ENCODE data around the gene FBLN2.

The FBLN2 gene

DNA sequence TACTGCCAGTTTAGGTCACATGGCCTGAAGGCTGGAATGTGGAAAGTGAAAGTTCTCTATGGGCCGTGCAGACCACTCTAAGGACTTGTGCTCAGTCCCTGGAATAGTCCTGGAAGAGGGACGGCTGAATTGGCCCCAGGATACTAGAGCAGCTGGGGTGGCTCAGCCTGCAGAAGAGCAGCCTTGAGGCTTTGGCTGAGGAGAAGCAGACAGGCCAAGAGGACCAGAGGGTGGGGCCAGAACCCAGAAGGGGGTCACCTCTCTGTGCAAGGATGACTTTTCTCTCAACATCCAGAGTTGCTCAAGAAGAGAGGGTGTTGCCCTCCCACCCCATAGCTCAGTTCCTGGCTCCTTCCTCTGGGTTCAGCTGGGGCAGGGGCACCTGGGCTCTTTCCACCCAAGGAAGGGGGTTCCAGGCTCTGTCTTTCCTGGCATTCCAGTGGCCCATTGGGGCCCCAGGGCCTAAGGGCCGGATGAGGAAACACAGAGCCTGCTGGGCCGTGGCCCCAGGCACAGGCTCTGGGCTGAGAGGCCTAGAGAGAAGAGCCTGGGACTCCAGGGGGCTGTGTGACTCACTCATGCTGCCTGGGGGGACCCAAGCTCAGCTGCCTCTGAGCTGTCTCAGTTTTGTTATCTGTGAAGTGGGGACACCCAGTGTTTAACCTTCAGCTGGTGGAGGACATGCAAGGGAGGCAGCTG lies 8.5 kb upstream of the FBLN2 start:
- no peak overlapping the region for H3K4me3 ChIP-seq (ENCODE audit: low read length)
- H3K27me3 ChIP-seq (ENCODE audit: insufficient read depth, low read length): peaks cover 6% of the 10 kb centered on the region
- no peaks in the 10 kb centered on the region for H3K4me1 ChIP-seq (ENCODE audit: insufficient read depth, low read length)
- no peaks in the 10 kb centered on the region for H3K9me3 ChIP-seq (ENCODE audit: low read length)
- no peak overlapping the region for H2AFZ ChIP-seq (ENCODE audit: low read depth, low read length)
- H3K36me3 ChIP-seq (ENCODE audit: insufficient read depth, low read length): no peaks in the 10 kb centered on the region

DNA sequence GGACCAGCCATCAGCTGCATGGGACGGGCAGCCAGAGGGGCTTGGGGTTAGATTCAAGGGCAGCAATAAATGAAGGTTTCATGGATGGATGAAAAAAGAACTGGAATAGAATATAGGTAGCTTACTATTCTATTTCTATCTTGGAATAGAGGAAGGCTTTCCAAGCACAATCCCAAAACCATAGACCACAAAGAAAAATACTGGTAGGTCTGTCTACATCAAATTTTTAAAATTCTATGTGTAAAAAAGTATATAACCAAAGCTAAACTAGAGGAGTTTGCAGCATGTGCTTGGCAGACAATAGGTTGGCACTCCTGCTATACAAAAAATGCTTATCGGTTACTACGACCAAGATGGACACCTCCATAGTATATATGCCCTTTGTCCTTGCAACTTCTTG lies 7.2 kb upstream of the FBLN2 start:
- no peak overlapping the region for H2AFZ ChIP-seq (ENCODE audit: low read depth, low read length)
- no peaks in the 10 kb centered on the region for H3K36me3 ChIP-seq (ENCODE audit: insufficient read depth, low read length)
- peaks cover 13% of the 10 kb centered on the region for H3K27me3 ChIP-seq (ENCODE audit: insufficient read depth, low read length)
- no peaks in the 10 kb centered on the region for H3K9me3 ChIP-seq (ENCODE audit: low read length)
- no peak overlapping the region for H3K4me3 ChIP-seq (ENCODE audit: low read length)
- H3K4me1 ChIP-seq (ENCODE audit: insufficient read depth, low read length): no peaks in the 10 kb centered on the region

DNA sequence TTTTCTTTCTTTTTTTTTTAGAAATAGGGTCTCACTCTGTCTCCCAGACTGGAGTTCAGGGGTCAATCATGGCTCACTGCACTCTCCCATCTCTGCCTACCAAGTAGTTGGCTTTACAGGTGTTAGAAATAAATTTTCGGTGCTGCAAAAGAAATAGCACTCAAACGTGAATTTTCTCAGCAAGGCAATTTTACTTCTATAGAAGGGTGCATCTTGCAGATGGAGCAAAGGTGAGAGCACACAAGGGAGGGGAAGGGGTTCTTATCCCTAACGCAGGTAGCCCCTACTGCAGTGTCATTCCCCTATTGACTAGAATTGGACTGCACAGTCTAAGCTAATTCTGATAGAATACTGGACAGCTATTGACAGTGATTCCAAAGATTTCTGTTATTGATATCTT lies 6.8 kb upstream of the FBLN2 start:
- H2AFZ ChIP-seq (ENCODE audit: low read depth, low read length): no peak overlapping the region
- no peaks in the 10 kb centered on the region for H3K36me3 ChIP-seq (ENCODE audit: insufficient read depth, low read length)
- no peaks in the 10 kb centered on the region for H3K4me1 ChIP-seq (ENCODE audit: insufficient read depth, low read length)
- H3K9me3 ChIP-seq (ENCODE audit: low read length): no peaks in the 10 kb centered on the region
- H3K4me3 ChIP-seq (ENCODE audit: low read length): no peak overlapping the region
- H3K27me3 ChIP-seq (ENCODE audit: insufficient read depth, low read length): peaks cover 15% of the 10 kb centered on the region

DNA sequence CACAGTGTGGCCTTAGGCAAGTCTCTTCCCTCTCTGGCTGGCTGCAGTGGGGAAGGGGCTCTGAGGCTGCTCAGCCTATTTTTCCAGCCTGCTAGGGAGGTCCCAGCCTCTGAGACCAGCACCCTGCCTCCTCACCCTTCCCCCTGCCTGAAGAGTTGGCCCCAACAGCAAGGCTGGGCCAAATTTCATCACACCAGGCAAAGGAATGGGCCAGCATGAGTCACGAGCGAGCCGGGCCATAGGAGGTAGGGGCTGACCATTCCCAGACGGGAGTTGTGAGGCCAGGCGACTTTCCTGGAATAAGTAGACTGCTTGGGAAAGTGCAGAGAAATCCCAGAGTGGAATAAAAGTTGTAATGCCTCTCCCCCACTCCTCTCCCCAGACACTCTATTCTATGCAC lies 5.7 kb upstream of the FBLN2 start:
- H2AFZ ChIP-seq (ENCODE audit: low read depth, low read length): no peak overlapping the region
- no peaks in the 10 kb centered on the region for H3K9me3 ChIP-seq (ENCODE audit: low read length)
- H3K36me3 ChIP-seq (ENCODE audit: insufficient read depth, low read length): no peaks in the 10 kb centered on the region
- no peaks in the 10 kb centered on the region for H3K4me1 ChIP-seq (ENCODE audit: insufficient read depth, low read length)
- no peak overlapping the region for H3K4me3 ChIP-seq (ENCODE audit: low read length)
- peaks cover 26% of the 10 kb centered on the region for H3K27me3 ChIP-seq (ENCODE audit: insufficient read depth, low read length)

DNA sequence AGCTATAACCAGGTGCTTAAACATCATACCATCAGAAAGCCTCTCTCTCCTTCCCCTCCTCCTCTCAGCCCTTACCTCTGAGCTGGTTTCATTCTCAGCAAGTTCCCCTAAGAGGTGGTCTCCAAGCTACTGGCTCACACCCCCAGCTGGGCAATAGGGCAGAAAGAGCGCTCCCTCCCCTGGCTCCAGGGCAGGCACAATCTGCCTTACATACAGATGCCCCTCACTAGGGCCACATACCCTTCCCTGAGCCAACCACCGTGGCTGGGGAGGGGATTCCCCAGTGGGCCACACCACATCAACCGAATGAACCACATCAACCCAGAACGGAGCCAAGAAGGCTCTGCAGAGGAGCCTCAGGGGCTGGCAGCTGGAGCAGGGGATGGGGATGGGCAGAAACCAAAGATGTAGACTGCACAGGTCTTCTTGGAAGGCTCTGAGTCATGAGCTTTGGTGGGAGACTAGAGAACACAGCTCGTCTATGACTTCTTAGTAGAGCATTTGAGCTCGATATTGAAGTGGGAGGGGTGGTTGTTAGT lies 4.6 kb upstream of the FBLN2 start:
- Histone ChIP-seq H3K4me3 (ENCODE audit: low read length) (no peak overlapping the region), H3K9me3 (ENCODE audit: low read length) (no peaks in the 10 kb centered on the region), H3K36me3 (ENCODE audit: insufficient read depth, low read length) (no peaks in the 10 kb centered on the region), H3K4me1 (ENCODE audit: insufficient read depth, low read length) (no peaks in the 10 kb centered on the region), H3K27me3 (ENCODE audit: insufficient read depth, low read length) (peaks cover 26% of the 10 kb centered on the region), H2AFZ (ENCODE audit: low read depth, low read length) (no peak overlapping the region)

DNA sequence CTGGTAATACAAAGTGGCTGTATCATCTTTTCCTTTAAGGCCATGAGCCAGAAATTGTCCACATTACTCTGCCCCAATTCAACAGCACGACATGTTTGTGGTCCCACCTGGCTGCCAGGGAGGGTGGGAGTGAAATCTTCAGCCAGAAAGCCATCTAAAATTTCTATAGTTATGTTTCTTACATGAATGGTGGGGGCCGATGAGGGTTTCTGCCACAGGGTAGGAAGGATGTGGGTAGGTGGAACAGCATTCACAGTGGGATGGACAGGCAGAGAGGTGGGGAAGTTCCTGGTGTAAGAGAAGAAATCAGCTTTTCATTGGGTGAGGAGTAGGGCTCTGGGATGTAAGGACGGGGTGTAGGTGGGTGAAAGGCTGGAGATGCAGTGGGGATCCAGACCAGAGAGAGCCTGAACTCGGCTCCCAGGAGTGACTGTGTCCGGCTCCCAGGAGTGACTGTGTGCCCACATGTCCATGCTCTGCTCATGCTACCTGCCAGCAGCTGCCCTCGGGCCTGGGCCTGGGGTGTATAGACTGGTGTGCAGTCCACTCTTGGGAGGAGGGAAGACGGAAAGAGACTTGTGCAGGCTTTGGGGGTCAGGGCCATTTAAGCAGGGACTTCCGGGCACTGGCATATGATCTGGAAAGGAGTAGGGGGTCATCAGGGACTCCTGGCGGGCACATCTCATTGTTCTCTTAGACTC lies 3.8 kb upstream of the FBLN2 start:
- Histone ChIP-seq H3K9me3 (ENCODE audit: low read length) (no peaks in the 10 kb centered on the region), H3K4me3 (ENCODE audit: low read length) (no peak overlapping the region), H3K4me1 (ENCODE audit: insufficient read depth, low read length) (no peaks in the 10 kb centered on the region), H3K36me3 (ENCODE audit: insufficient read depth, low read length) (no peaks in the 10 kb centered on the region), H3K27me3 (ENCODE audit: insufficient read depth, low read length) (peaks cover 26% of the 10 kb centered on the region), H2AFZ (ENCODE audit: low read depth, low read length) (no peak overlapping the region)

DNA sequence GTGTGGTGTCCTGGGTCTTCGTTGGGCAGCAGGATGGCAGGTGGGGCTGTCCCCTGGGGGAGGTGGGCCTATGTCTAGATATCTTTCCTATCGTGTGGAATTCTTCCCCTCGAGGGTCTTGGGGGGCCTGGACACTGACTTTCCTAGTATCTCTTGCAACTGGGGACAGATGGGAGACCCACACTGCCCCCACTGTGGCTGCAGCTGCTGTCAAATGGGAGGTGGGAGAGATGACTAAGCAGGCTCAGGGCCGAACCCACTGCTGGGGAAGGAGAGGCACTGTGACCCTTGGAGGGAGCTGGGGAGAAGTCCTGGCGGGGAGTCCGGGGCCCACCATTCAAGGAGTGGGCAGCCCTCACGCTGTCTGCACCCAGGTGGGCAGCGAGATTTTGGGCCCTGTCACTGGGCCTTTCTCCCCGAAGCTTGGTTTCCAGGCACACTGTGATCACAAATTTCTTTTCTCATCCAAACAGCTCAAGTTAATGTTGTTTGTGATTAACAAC lies 2.9 kb upstream of the FBLN2 start:
- Histone ChIP-seq H3K27me3 (ENCODE audit: insufficient read depth, low read length) (peaks cover 26% of the 10 kb centered on the region), H3K9me3 (ENCODE audit: low read length) (no peaks in the 10 kb centered on the region), H3K4me1 (ENCODE audit: insufficient read depth, low read length) (no peaks in the 10 kb centered on the region), H2AFZ (ENCODE audit: low read depth, low read length) (no peak overlapping the region), H3K36me3 (ENCODE audit: insufficient read depth, low read length) (no peaks in the 10 kb centered on the region), H3K4me3 (ENCODE audit: low read length) (no peak overlapping the region)

DNA sequence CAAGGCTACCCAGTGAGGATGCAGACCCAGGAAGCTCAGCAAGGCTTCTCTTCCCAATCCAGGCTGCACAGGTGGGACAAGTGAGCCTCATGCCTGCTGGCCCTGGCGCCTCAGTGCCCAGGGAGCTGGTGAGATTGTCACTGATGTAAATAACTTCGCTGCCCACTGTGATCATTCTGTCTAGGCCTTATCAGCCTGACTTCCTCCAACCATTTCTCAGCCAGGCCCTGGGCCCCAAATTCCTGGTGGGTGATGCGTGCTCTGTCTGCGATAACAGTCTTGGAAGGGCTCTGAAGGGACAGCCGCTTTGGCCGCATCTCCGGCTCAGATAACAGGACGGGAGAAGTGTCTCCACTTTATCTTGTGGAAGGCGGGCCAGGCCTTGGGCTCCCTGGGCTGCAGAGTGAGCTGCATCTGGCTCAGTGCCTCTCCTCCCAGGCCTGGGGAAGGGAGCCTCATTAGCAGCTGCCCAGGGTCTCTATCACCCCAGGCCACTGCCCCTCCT lies 2.2 kb upstream of the FBLN2 start:
- H3K9me3 ChIP-seq (ENCODE audit: low read length): no peaks in the 10 kb centered on the region
- H2AFZ ChIP-seq (ENCODE audit: low read depth, low read length): no peak overlapping the region
- no peaks in the 10 kb centered on the region for H3K4me1 ChIP-seq (ENCODE audit: insufficient read depth, low read length)
- peaks cover 26% of the 10 kb centered on the region for H3K27me3 ChIP-seq (ENCODE audit: insufficient read depth, low read length)
- H3K36me3 ChIP-seq (ENCODE audit: insufficient read depth, low read length): no peaks in the 10 kb centered on the region
- no peak overlapping the region for H3K4me3 ChIP-seq (ENCODE audit: low read length)

DNA sequence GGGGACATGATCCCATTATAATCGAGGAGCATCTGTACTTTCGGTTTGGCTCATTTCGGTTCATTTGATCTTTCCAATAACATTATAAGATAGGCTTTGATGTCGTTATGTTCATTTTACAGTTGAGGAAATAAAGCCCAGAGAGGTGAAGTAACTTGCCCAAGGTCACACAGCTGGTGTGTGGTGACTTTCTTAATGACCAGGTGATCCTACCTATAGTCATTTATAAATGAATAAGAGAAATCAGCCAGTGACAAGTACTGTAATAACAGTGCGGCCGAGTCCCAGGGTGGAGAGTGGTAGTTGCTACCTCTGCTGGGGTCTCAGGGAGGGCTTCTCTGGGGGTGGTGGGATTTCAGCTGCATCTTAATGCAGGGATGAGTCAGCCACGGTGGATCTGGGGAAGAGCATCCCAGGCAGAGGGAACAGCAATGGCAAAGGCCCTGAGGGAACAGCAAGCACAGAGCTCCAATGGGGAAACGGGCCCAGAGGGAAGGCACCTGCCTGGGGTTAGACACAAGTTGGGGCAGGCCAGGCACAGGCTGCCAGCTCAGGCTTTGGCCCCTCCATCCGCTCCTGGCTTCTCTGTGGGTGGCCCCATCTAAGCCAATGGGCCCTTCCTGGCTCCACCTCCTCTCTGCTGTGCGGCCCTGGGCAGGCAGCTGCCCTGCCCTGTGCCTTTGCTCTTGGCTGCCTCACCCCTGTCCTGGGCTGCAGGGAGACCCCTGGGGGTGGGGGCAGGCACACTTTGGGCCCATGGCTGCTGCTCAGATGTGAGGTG lies 1.1 kb upstream of the FBLN2 start:
- no peak overlapping the region for H3K4me3 ChIP-seq (ENCODE audit: low read length)
- H3K4me1 ChIP-seq (ENCODE audit: insufficient read depth, low read length): no peaks in the 10 kb centered on the region

DNA sequence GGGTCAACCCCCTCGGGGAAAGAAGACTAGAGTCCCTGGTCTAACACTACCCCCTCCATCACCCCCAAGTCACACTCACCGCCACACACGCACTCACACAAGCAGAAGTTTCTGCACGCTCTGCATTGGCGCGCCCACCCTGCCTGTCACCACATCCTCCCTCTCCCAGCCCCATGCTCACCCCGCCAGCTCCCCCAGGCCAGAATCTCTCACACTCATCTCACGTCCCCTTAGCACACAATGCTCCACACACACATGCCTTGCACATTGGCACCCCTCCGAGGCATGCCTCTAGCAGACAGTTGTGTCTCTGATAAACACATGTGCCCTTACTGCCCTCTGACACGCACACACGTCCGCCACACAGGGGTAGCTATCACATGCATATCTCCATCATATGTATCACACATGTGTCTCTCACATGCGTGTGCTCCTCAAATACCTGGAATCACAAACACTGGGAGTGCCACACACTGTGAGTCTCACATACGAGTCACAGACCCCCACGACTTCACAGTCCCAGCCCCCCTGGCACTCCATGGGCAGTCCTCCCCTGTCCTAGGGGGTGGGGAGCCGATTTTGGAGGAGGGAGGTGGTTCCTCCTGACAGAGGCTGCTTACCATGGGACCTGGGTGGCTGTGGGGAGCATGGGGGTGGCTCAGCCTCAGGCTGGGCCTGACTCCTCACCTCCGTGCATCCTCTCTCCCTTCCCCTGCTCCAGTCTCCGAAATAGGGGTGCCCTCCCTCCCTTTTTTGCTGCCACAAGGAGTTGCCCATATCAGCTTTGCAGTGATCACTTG lies 898 bp downstream of the FBLN2 start:
- peaks cover 25% of the 10 kb centered on the region for H3K27me3 ChIP-seq (ENCODE audit: insufficient read depth, low read length)
- no peaks in the 10 kb centered on the region for H3K4me1 ChIP-seq (ENCODE audit: insufficient read depth, low read length)
- H2AFZ ChIP-seq (ENCODE audit: low read depth, low read length): no peak overlapping the region
- H3K4me3 ChIP-seq (ENCODE audit: low read length): no peak overlapping the region
- H3K36me3 ChIP-seq (ENCODE audit: insufficient read depth, low read length): no peaks in the 10 kb centered on the region
- no peaks in the 10 kb centered on the region for H3K9me3 ChIP-seq (ENCODE audit: low read length)

More for the DNA sequence above, 1.1 kb upstream of the FBLN2 start:
- H3K36me3 ChIP-seq (ENCODE audit: insufficient read depth, low read length): no peaks in the 10 kb centered on the region
- no peaks in the 10 kb centered on the region for H3K9me3 ChIP-seq (ENCODE audit: low read length)
- peaks cover 26% of the 10 kb centered on the region for H3K27me3 ChIP-seq (ENCODE audit: insufficient read depth, low read length)
- H2AFZ ChIP-seq (ENCODE audit: low read depth, low read length): no peak overlapping the region

DNA sequence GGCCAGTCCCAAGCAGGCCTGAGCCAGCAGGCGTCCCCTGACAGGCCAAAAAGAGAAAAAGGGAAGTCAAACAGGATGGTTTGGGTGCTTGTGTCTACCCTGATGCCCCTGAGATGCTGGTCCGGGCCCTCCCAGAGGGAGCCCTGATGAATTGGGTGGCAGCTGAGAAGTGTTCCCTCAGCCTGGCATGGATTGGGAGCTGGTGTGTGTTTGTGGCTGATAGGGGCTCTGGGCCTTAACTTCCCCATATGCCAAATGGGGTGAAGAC lies 1.4 kb downstream of the FBLN2 start:
- H2AFZ ChIP-seq (ENCODE audit: low read depth, low read length): no peak overlapping the region
- no peak overlapping the region for H3K4me3 ChIP-seq (ENCODE audit: low read length)
- no peaks in the 10 kb centered on the region for H3K9me3 ChIP-seq (ENCODE audit: low read length)
- H3K27me3 ChIP-seq (ENCODE audit: insufficient read depth, low read length): peaks cover 20% of the 10 kb centered on the region
- no peaks in the 10 kb centered on the region for H3K36me3 ChIP-seq (ENCODE audit: insufficient read depth, low read length)
- no peaks in the 10 kb centered on the region for H3K4me1 ChIP-seq (ENCODE audit: insufficient read depth, low read length)

DNA sequence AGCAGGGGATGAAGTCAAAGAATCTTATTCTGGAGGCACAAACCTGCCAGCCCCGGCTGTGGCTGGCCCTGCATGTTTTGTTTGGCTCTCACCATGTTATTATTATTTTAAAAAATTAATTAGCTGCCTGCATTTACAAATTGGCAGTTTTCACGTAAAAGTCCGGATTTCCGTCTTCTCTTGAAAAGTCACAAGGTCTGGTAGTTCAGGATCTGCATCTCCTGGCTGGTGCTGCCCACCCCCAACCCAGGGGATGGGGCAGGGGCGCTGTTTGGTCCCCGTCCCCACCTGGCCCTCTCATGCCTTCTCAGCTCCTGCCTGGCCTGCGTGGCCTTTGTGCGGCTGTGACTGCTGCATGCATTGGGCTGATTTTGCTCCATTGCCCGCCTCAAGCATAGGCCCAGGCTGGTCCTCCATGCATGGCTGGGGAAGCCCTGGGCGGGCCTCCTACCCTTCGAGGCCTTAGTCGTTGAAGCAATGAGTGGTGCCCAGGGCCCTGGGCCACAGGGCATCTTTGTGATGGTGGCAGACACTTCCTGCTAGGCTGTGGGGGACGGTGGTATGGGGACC lies 2.0 kb downstream of the FBLN2 start:
- H3K4me3 ChIP-seq (ENCODE audit: low read length): no peak overlapping the region
- no peaks in the 10 kb centered on the region for H3K9me3 ChIP-seq (ENCODE audit: low read length)

More for the DNA sequence above, 2.0 kb downstream of the FBLN2 start:
- Histone ChIP-seq H3K27me3 (ENCODE audit: insufficient read depth, low read length) (peaks cover 20% of the 10 kb centered on the region), H3K36me3 (ENCODE audit: insufficient read depth, low read length) (no peaks in the 10 kb centered on the region), H2AFZ (ENCODE audit: low read depth, low read length) (no peak overlapping the region), H3K4me1 (ENCODE audit: insufficient read depth, low read length) (peaks cover 3% of the 10 kb centered on the region)
